Gastrocnemius medialis (tissue), 4 donors: Measurements from ENCODE around the gene NRARP. TPM values are rescaled to one million over a fixed set of nuclear protein-coding genes. Genes with fewer than 3 reads are reported as not detected.

ENCODE experiments used
- total RNA-seq, 4 donors: library from RNA; depleted of rRNA; stranded (reverse); fragments of >200 nt; gene quantifications; one replicate each; pipeline versions ENCODE4 v1.1.0 to v1.2.3, GENCODE V29; 2016

Gene NRARP
- total RNA-seq, 4 donors from 2014 or later = 1.9 to 5.4 (median 3.4) TPM

Other genes starting within 250 kb of the NRARP start
- under 1 TPM in 2 of 4 donors, not detected in 2; 0.22 to 0.55 TPM for gene ENTPD2, start 248.2 kb downstream of the NRARP start, total RNA-seq
- under 1 TPM in 3 of 4 donors, not detected in 1; 0.16 to 0.24 (median 0.17) TPM for gene SAPCD2, start 231.7 kb downstream of the NRARP start, total RNA-seq
- gene UAP1L1, start 224.8 kb downstream of the NRARP start, total RNA-seq = 1 to 10 TPM in 2 of 4 donors, under 1 TPM in 2; 0.49 to 2.5 (median 1.5) TPM
- gene MAN1B1, start 215.3 kb downstream of the NRARP start, total RNA-seq = 10 to 100 TPM; 15.9 to 31.9 (median 21.1) TPM
- 10 to 100 TPM; 36.9 to 63.1 (median 55.9) TPM for gene DPP7, start 187.5 kb downstream of the NRARP start, total RNA-seq
- not detected for gene GRIN1, start 163.1 kb downstream of the NRARP start, total RNA-seq
- gene LRRC26, start 132.2 kb downstream of the NRARP start, total RNA-seq = not detected
- not detected for gene TMEM210, start 130.2 kb downstream of the NRARP start, total RNA-seq
- gene ANAPC2, start 113.7 kb downstream of the NRARP start, total RNA-seq = 10 to 100 TPM; 10.2 to 12.4 (median 10.8) TPM
- 100 to 1,000 TPM in 2 of 4 donors, 10 to 100 TPM in 2; 73.3 to 164 (median 94.4) TPM for gene SSNA1, start 113.6 kb downstream of the NRARP start, total RNA-seq
- gene TPRN, start 101.5 kb downstream of the NRARP start, total RNA-seq = 10 to 100 TPM in 1 of 4 donors, 1 to 10 TPM in 3; 3.4 to 10.2 (median 6.3) TPM
- gene TMEM203, start 96.6 kb downstream of the NRARP start, total RNA-seq = 10 to 100 TPM; 24.7 to 45.9 (median 32.0) TPM
- gene NDOR1, start 96.6 kb downstream of the NRARP start, total RNA-seq = 1 to 10 TPM; 2.4 to 5.0 (median 4.1) TPM
- 1 to 10 TPM; 1.1 to 6.5 (median 1.5) TPM for gene RNF208, start 80.0 kb downstream of the NRARP start, total RNA-seq
- gene CYSRT1, start 77.1 kb downstream of the NRARP start, total RNA-seq = under 1 TPM in 1 of 4 donors, not detected in 3; 0.42 TPM
- not detected for gene RNF224, start 74.8 kb downstream of the NRARP start, total RNA-seq
- gene SLC34A3, start 71.4 kb downstream of the NRARP start, total RNA-seq = not detected
- gene TUBB4B, start 61.0 kb downstream of the NRARP start, total RNA-seq = 100 to 1,000 TPM; 222 to 495 (median 363) TPM
- gene STPG3, start 51.0 kb downstream of the NRARP start, total RNA-seq = not detected
- 10 to 100 TPM; 21.6 to 61.5 (median 39.4) TPM for gene NELFB, start 46.9 kb downstream of the NRARP start, total RNA-seq
- 1 to 10 TPM; 1.2 to 2.8 (median 1.7) TPM for gene TOR4A, start 24.5 kb downstream of the NRARP start, total RNA-seq
- gene EXD3, start 120.9 kb upstream of the NRARP start, total RNA-seq = 10 to 100 TPM in 1 of 4 donors, 1 to 10 TPM in 3; 4.8 to 12.5 (median 6.4) TPM
- 1 to 10 TPM in 3 of 4 donors, under 1 TPM in 1; 0.41 to 2.5 (median 1.8) TPM for gene NOXA1, start 121.1 kb upstream of the NRARP start, total RNA-seq
- gene ENTPD8, start 139.1 kb upstream of the NRARP start, total RNA-seq = under 1 TPM in 1 of 4 donors, not detected in 3; 0.23 TPM
- gene NSMF, start 157.1 kb upstream of the NRARP start, total RNA-seq = 1 to 10 TPM; 4.4 to 8.4 (median 7.1) TPM
- gene PNPLA7, start 248.1 kb upstream of the NRARP start, total RNA-seq = 10 to 100 TPM in 1 of 4 donors, 1 to 10 TPM in 3; 4.5 to 10.5 (median 9.4) TPM
- 100 to 1,000 TPM; 107 to 137 (median 126) TPM for gene MRPL41, start 249.6 kb upstream of the NRARP start, total RNA-seq